ENCODE data around the gene AKAP13.
A peak's percentile ranks its signal among the peaks of the same experiment; 100 is the strongest.

The AKAP13 gene

DNA sequence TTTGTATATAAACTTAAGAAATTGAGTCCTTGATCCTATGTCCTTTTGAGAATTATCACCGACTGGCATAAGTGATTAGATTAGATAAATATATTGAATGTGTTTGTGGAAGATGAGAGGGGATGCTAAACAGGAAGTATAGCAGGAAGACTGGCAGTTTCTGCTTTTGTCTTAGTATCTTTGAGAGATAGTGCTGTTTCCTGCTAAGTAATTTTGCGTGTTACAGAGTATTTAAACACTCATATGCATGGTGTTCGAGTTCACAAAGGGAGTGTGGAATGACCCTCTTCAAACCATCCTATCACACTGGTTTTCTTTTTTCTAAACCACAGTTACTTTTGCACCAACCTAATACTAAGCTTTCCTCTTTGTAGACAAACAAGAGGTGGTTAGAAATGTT, 308.3 kb downstream of the AKAP13 start:
- Histone ChIP-seq H3K9me3 (no peaks in the 10 kb centered on the region), H3K36me3 (peaks cover 76% of the 10 kb centered on the region), H3K4me1 (ENCODE audit: control insufficient read depth in 1 of 2, insufficient read depth in 1 of 2, low read depth in 1 of 2, low read length in 1 of 2) (peaks cover 41 to 52% of the 10 kb centered on the region in 2 experiments), H3K27ac (peak overlapping the region; percentile 71), H3K27me3 (no peaks in the 10 kb centered on the region), H3K4me3 (ENCODE audit: low read depth in 1 of 2, low read length in 1 of 2) (no peak overlapping the region)
- no peak for TF ChIP-seq CTCF (IDR thresholded peaks at IDR 0.05)

DNA sequence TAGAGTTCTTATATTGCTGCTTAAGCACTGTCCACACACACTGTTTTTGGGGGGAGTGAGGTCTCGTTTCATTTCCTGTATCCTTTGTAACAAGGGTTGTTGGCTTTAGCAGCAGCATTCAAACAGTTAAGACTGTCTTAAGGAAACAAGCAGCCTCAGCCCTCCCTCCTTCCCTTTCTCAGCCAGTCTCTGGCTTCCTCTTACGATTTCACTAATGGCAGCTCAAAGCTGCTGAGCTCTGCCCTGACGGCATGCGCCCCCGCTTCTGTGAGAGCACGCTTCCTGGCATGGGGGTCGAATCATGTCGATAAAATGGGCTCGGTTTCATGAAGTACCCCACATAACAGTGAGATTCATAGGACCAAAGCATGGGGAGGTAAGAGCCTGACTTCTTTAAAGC, 309.3 kb downstream of the AKAP13 start:
- peaks cover 76% of the 10 kb centered on the region for H3K36me3 ChIP-seq
- H3K4me1 ChIP-seq (ENCODE audit: control insufficient read depth in 1 of 2, insufficient read depth in 1 of 2, low read depth in 1 of 2, low read length in 1 of 2) = peaks cover 41 to 57% of the 10 kb centered on the region in 2 experiments
- H3K27me3 ChIP-seq = no peaks in the 10 kb centered on the region
- TF ChIP-seq CTCF (IDR thresholded peaks at IDR 0.05) = no peak
- peak overlapping the region; percentile 71 for H3K27ac ChIP-seq
- H3K9me3 ChIP-seq = no peaks in the 10 kb centered on the region
- H3K4me3 ChIP-seq (ENCODE audit: low read depth in 1 of 2, low read length in 1 of 2) = peak overlapping the region in 1 of 2 experiments; percentile 19

- TF ChIP-seq CTCF (IDR thresholded peaks at IDR 0.05) = no peak
- peaks cover 76% of the 10 kb centered on the region for H3K36me3 ChIP-seq
- peaks cover 41 to 57% of the 10 kb centered on the region in 2 experiments for H3K4me1 ChIP-seq (ENCODE audit: control insufficient read depth in 1 of 2, insufficient read depth in 1 of 2, low read depth in 1 of 2, low read length in 1 of 2)
- H3K27ac ChIP-seq = peak overlapping the region; percentile 71
- H3K27me3 ChIP-seq = no peaks in the 10 kb centered on the region
- H3K9me3 ChIP-seq = no peaks in the 10 kb centered on the region
- no peak overlapping the region for H3K4me3 ChIP-seq (ENCODE audit: low read depth in 1 of 2, low read length in 1 of 2)
These were observed 310.3 kb downstream of the AKAP13 start for GRCh38 chr15:85690561-85691231.

- H3K27ac ChIP-seq = peak overlapping the region; percentile 71
- peaks cover 41 to 57% of the 10 kb centered on the region in 2 experiments for H3K4me1 ChIP-seq (ENCODE audit: control insufficient read depth in 1 of 2, insufficient read depth in 1 of 2, low read depth in 1 of 2, low read length in 1 of 2)
- no peak overlapping the region for H3K4me3 ChIP-seq (ENCODE audit: low read depth in 1 of 2, low read length in 1 of 2)
- no peaks in the 10 kb centered on the region for H3K9me3 ChIP-seq
- no peak for TF ChIP-seq CTCF (IDR thresholded peaks at IDR 0.05)
- H3K27me3 ChIP-seq = no peaks in the 10 kb centered on the region
- peaks cover 76% of the 10 kb centered on the region for H3K36me3 ChIP-seq
These were observed 311.2 kb downstream of the AKAP13 start for GRCh38 chr15:85691350-85692240.

DNA sequence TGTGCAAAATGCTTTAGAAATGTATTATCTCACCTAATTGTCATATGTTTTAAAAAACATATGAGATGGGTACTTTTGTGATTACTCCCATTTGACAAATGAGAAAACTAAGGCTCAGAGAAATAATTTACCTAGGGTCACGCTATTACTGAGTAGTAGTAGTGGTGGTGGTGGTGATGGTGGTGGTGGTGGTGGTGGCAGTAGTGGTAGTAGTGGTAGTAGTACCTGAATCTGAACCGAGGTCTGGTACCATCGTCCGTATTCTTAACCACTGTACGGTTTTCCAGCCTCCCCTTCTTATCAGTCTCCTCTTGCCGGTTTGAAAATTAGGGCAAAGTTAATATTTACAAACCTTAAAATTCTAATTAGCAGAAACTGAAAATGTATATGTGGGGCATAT, 311.9 kb downstream of the AKAP13 start:
- Histone ChIP-seq H3K27ac (no peak overlapping the region), H3K4me3 (ENCODE audit: low read depth in 1 of 2, low read length in 1 of 2) (no peak overlapping the region), H3K36me3 (peaks cover 76% of the 10 kb centered on the region), H3K9me3 (no peaks in the 10 kb centered on the region), H3K27me3 (no peaks in the 10 kb centered on the region), H3K4me1 (ENCODE audit: control insufficient read depth in 1 of 2, insufficient read depth in 1 of 2, low read depth in 1 of 2, low read length in 1 of 2) (peaks cover 41 to 57% of the 10 kb centered on the region in 2 experiments)
- no peak for TF ChIP-seq CTCF (IDR thresholded peaks at IDR 0.05)
